ENCODE results near the gene SZRD1. TPM values are rescaled to one million over a fixed set of nuclear protein-coding genes. Genes with fewer than 3 reads are reported as not detected.
A peak's percentile ranks its signal among the peaks of the same experiment; 100 is the strongest.

The SZRD1 gene
- total RNA-seq, 1 experiment from 2014 or later, result 114 TPM

DNA sequence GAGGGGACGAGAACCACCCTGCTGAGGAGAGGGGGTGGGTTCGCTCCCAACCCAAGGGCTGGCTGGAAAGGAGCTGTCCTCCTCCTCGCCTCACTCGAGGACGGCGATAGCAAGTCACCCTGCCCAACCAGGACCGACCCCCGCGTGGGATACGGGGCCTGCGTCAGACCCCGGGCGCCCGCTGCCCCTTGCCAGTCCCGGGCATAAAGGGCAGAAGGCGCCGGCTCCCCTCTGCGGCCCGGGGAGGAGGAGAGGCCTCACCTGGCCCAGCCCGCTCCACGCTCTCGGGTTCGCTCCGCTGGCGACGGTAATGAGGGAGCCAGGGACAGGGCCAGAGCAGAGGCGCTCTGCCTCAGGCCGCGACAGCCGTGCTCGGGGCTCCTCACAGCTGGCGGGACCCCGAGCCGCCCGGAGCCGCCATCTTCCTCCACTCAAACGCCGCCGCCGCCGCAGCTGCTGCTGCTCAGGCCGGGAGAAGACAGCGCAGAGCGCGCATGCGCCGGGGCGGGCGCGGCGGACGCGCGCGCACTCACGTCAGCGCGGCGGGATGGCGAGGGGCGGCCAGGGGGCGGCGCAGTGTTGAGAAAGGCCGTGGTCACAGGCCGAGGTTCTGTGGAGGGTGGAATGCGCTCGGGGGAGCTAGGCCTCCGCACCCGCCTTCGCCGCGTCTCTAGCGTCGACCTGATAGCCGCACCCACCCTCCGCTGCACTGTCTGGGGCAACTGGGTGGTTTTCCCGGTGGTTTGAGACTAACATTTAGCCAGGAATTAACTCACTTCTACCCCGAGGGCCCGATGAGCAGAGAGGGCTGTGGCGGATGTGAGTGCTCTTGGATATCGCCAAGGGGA, 14.8 kb upstream of the SZRD1 start, which contains the start of gene FBXO42:
FBXO42 (minus strand) TSS at position 487 of the 848 bp plus-strand sequence. CDS start 37,062 bp downstream, outside the sequence.
- intact Hi-C loops (cut with micrococcal nuclease; ENCODE audit: unreplicated experiment), result no loop called here
- peak; percentile 61 to 93 for DNase-seq
- POLR2A ChIA-PET (ENCODE audit: unreplicated experiment), result interaction anchor here (0.5 to 0.7 kb wide), 7 partner anchors 8 to 840 kb away, joined by 3 to 8 read pairs (median 5); partner anchors contain the start of gene RNU1-1

GRCh38 chr1:16352842-16353535, 14.1 kb upstream of the SZRD1 start:
- peak overlapping the region; percentile 76 for H2AFZ ChIP-seq
- no peaks in the 10 kb centered on the region for H4K20me1 ChIP-seq (ENCODE audit: insufficient read depth)
- peaks cover 29% of the 10 kb centered on the region for H3K4me1 ChIP-seq (replicated peaks; ENCODE audit: insufficient read depth)
- intact Hi-C loops (cut with micrococcal nuclease; ENCODE audit: unreplicated experiment), result no loop called here
- H3K36me3 ChIP-seq (ENCODE audit: low read depth), result no peaks in the 10 kb centered on the region
- no peaks in the 10 kb centered on the region for H3K27me3 ChIP-seq (ENCODE audit: insufficient read depth, low read depth)
- peaks cover 8% of the 10 kb centered on the region; the same call in 1 of the 2 replicates for H3F3A ChIP-seq (ENCODE audit: insufficient read depth, low read depth)
- H3K9me3 ChIP-seq (ENCODE audit: insufficient read depth, low read depth), result no peaks in the 10 kb centered on the region
- DNase-seq, result peak in 1 of 2 experiments; percentile 22
- H3K4me3 ChIP-seq, result peak overlapping the region; percentile 88
- CTCF ChIA-PET, result interaction anchor here (0.6 to 1.2 kb wide), 4 partner anchors 10 to 87 kb away, joined by 3 to 17 read pairs (median 5); partner anchors contain the start of genes NECAP2 and SZRD1
- peak overlapping the region; percentile 85 for H3K4me2 ChIP-seq
- no peak for TF ChIP-seq EZH2 (IDR thresholded peaks at IDR 0.05; ENCODE audit: low read depth)
- TF ChIP-seq, protein P1, sequence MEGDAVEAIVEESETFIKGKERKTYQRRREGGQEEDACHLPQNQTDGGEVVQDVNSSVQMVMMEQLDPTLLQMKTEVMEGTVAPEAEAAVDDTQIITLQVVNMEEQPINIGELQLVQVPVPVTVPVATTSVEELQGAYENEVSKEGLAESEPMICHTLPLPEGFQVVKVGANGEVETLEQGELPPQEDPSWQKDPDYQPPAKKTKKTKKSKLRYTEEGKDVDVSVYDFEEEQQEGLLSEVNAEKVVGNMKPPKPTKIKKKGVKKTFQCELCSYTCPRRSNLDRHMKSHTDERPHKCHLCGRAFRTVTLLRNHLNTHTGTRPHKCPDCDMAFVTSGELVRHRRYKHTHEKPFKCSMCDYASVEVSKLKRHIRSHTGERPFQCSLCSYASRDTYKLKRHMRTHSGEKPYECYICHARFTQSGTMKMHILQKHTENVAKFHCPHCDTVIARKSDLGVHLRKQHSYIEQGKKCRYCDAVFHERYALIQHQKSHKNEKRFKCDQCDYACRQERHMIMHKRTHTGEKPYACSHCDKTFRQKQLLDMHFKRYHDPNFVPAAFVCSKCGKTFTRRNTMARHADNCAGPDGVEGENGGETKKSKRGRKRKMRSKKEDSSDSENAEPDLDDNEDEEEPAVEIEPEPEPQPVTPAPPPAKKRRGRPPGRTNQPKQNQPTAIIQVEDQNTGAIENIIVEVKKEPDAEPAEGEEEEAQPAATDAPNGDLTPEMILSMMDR (conservative IDR thresholded peaks at IDR 0.05), result no peak
- POLR2A ChIA-PET (ENCODE audit: unreplicated experiment), result interaction anchor here (0.6 kb wide), 2 partner anchors 9 to 92 kb away, joined by 3 to 8 read pairs; no protein-coding TSS in a partner anchor
- no peaks in the 10 kb centered on the region for H3K9me2 ChIP-seq (ENCODE audit: insufficient read depth)
- BruUV-seq (replicated peaks), result TSS peak; percentile 91
- peak overlapping the region; percentile 80 for H3K27ac ChIP-seq
- peaks cover 40% of the 10 kb centered on the region for H3K79me2 ChIP-seq (ENCODE audit: low read depth)

More for the DNA sequence above, 14.8 kb upstream of the SZRD1 start, which contains the start of gene FBXO42:
- TF ChIP-seq, protein P1 (conservative IDR thresholded peaks at IDR 0.05), result no peak; the same call in 1 of the 2 replicates
- TF ChIP-seq EZH2 (IDR thresholded peaks at IDR 0.05; ENCODE audit: low read depth), result no peak
- Histone ChIP-seq H3K9me3 (ENCODE audit: insufficient read depth, low read depth) (no peaks in the 10 kb centered on the region), H4K20me1 (ENCODE audit: insufficient read depth) (no peaks in the 10 kb centered on the region), H3K79me2 (ENCODE audit: low read depth) (peaks cover 48% of the 10 kb centered on the region), H3K9me2 (ENCODE audit: insufficient read depth) (no peaks in the 10 kb centered on the region), H3K4me1 (replicated peaks; ENCODE audit: insufficient read depth) (peaks cover 30% of the 10 kb centered on the region), H3K27ac (peak within 1 kb of the TSS; percentile 80), H3K4me2 (peak within 1 kb of the TSS; percentile 85), H3K36me3 (ENCODE audit: low read depth) (no peaks in the 10 kb centered on the region), H3K4me3 (peak within 1 kb of the TSS; percentile 88), H3K27me3 (ENCODE audit: insufficient read depth, low read depth) (no peaks in the 10 kb centered on the region), H3F3A (ENCODE audit: insufficient read depth, low read depth) (peaks cover 8% of the 10 kb centered on the region; the same call in 1 of the 2 replicates), H2AFZ (peak within 1 kb of the TSS; percentile 76)
- no TSS peak for BruUV-seq (replicated peaks)
- CTCF ChIA-PET, result interaction anchor here (0.6 to 1.2 kb wide), 4 partner anchors 11 to 88 kb away, joined by 3 to 17 read pairs (median 5); partner anchors contain the start of genes NECAP2 and SZRD1

DNA sequence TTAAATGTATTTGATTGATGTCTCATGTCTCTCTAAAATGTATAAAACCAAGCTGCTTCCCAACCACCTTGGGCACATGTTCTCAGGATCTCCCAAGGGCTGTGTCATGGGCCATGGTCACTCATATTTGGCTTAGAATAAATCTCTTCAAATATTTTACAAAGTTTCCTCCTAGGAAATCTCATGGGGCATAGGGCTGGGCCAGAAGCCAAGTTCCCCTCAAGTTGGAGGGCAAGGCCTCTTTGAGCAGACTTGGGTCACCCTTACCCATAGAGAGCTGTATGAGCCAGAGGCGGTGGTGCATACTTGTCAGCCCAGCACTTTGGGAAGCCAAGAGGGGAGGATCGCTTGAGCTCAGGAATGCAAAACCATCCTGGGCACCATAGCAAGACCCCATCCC, 12.4 kb upstream of the SZRD1 start:
- no peaks in the 10 kb centered on the region for H4K20me1 ChIP-seq (ENCODE audit: insufficient read depth)
- H3K4me2 ChIP-seq, result no peak overlapping the region
- no peaks in the 10 kb centered on the region for H3K9me2 ChIP-seq (ENCODE audit: insufficient read depth)
- POLR2A ChIA-PET (ENCODE audit: unreplicated experiment), result interaction anchor here (0.8 kb wide), 1 partner anchor 86 kb away, joined by 10 read pairs; the partner anchor contains the start of gene NECAP2
- DNase-seq, result no peak
- H3K27ac ChIP-seq, result no peak overlapping the region
- peaks cover 13% of the 10 kb centered on the region for H3K4me1 ChIP-seq (replicated peaks; ENCODE audit: insufficient read depth)
- BruUV-seq (replicated peaks), result no TSS peak
- peaks cover under 1% of the 10 kb centered on the region; the same call in 1 of the 2 replicates for H3F3A ChIP-seq (ENCODE audit: insufficient read depth, low read depth)
- no peaks in the 10 kb centered on the region for H3K36me3 ChIP-seq (ENCODE audit: low read depth)
- CTCF ChIA-PET, result no interaction called here
- peaks cover 26% of the 10 kb centered on the region for H3K79me2 ChIP-seq (ENCODE audit: low read depth)
- H2AFZ ChIP-seq, result no peak overlapping the region
- no peaks in the 10 kb centered on the region for H3K9me3 ChIP-seq (ENCODE audit: insufficient read depth, low read depth)
- TF ChIP-seq, protein P1 (conservative IDR thresholded peaks at IDR 0.05), result no peak
- no peak for TF ChIP-seq EZH2 (IDR thresholded peaks at IDR 0.05; ENCODE audit: low read depth)
- intact Hi-C loops (cut with micrococcal nuclease; ENCODE audit: unreplicated experiment), result no loop called here
- no peak overlapping the region for H3K4me3 ChIP-seq
- H3K27me3 ChIP-seq (ENCODE audit: insufficient read depth, low read depth), result no peaks in the 10 kb centered on the region
